ENCODE data around the gene SRSF9. TPM values are rescaled to one million over a fixed set of nuclear protein-coding genes. Genes with fewer than 3 reads are reported as not detected.

The SRSF9 gene
- total and polyA plus RNA-seq, 2 experiments from 2014 or later: 166 to 263 TPM

DNA sequence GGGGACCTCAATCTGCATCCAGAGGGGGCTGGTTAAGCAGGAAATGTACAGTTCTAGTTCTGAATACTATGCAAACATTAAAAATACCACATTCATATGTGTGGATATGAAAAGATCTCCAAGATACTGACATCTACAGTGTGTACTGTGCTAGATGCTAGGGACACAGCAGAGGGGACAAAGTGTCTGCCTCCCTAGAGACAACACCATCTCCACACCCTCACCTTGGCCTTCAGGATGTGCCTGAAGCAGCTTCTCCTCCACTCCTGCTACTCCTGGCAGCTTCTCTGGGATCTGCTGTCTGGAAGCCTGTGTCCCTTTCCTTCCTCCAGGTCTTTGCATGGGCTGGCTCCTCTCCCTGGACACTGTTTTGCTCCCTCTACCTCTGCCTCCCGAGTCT lies 10.7 kb upstream of the SRSF9 start:
- TF ChIP-seq, protein P1, sequence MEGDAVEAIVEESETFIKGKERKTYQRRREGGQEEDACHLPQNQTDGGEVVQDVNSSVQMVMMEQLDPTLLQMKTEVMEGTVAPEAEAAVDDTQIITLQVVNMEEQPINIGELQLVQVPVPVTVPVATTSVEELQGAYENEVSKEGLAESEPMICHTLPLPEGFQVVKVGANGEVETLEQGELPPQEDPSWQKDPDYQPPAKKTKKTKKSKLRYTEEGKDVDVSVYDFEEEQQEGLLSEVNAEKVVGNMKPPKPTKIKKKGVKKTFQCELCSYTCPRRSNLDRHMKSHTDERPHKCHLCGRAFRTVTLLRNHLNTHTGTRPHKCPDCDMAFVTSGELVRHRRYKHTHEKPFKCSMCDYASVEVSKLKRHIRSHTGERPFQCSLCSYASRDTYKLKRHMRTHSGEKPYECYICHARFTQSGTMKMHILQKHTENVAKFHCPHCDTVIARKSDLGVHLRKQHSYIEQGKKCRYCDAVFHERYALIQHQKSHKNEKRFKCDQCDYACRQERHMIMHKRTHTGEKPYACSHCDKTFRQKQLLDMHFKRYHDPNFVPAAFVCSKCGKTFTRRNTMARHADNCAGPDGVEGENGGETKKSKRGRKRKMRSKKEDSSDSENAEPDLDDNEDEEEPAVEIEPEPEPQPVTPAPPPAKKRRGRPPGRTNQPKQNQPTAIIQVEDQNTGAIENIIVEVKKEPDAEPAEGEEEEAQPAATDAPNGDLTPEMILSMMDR (IDR thresholded peaks at IDR 0.05; ENCODE audit: poor library complexity): no peak
- TF ChIP-seq EZH2phosphoT487 (IDR thresholded peaks at IDR 0.05; ENCODE audit: low read depth, severe bottlenecking, unreplicated experiment): no peak
- no peak for TF ChIP-seq EZH2 (IDR thresholded peaks at IDR 0.05; ENCODE audit: borderline replicate concordance)
- H3K79me2 ChIP-seq: no peaks in the 10 kb centered on the region
- no peaks in the 10 kb centered on the region for H4K20me1 ChIP-seq (ENCODE audit: insufficient read depth, poor library complexity, severe bottlenecking)
- WGBS (ENCODE audit: low lambda C conversion rate, missing lambda C conversion rate): 88% methylated on average over 1 of the region's 1 CpG
- H2AFZ ChIP-seq: no peak overlapping the region
- H3K9me2 ChIP-seq (replicated peaks; ENCODE audit: insufficient read depth): no peaks in the 10 kb centered on the region
- no peaks in the 10 kb centered on the region for H3K36me3 ChIP-seq (replicated peaks; ENCODE audit: insufficient read depth, low read depth)
- H3K27me3 ChIP-seq: no peaks in the 10 kb centered on the region
- no peak overlapping the region for H3K27ac ChIP-seq
- H3K4me3 ChIP-seq: no peak overlapping the region
- H3K9me3 ChIP-seq (ENCODE audit: low read depth): no peaks in the 10 kb centered on the region
- H3K4me2 ChIP-seq: no peak overlapping the region
- H3K4me1 ChIP-seq (ENCODE audit: insufficient read depth): no peaks in the 10 kb centered on the region
- no peak for DNase-seq (ENCODE audit: low spot score)

DNA sequence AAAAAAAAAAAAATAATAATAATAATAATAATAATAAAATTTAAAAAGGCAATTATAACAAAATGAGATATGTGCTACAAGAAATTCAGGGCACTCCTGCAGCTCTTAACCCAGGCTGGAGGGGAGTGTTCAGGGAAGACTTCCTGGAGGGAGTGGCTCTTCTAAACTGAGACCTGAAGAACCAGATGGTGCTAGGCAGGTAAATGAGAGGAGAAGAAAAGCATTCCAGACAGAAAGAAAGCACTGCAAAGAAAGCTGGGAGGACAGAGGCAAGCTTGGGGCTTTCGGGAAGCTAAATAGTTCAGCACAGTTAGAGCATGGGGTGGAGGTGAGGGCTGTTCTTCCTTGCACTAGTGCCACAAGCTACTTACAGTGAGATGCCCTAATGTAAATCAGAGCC lies 9.9 kb upstream of the SRSF9 start:
- no peak overlapping the region for H3K4me3 ChIP-seq
- H3K4me1 ChIP-seq (ENCODE audit: insufficient read depth): no peaks in the 10 kb centered on the region
- H3K4me2 ChIP-seq: no peak overlapping the region
- H4K20me1 ChIP-seq (ENCODE audit: insufficient read depth, poor library complexity, severe bottlenecking): no peaks in the 10 kb centered on the region
- H3K27ac ChIP-seq: no peak overlapping the region
- TF ChIP-seq, protein P1 (IDR thresholded peaks at IDR 0.05; ENCODE audit: poor library complexity): no peak
- TF ChIP-seq EZH2 (IDR thresholded peaks at IDR 0.05; ENCODE audit: borderline replicate concordance) (no peak), EZH2phosphoT487 (IDR thresholded peaks at IDR 0.05; ENCODE audit: low read depth, severe bottlenecking, unreplicated experiment) (no peak)
- H3K9me2 ChIP-seq (replicated peaks; ENCODE audit: insufficient read depth): no peaks in the 10 kb centered on the region
- no peak overlapping the region for H2AFZ ChIP-seq
- no peaks in the 10 kb centered on the region for H3K36me3 ChIP-seq (replicated peaks; ENCODE audit: insufficient read depth, low read depth)
- no peaks in the 10 kb centered on the region for H3K79me2 ChIP-seq
- DNase-seq (ENCODE audit: low spot score): no peak
- no peaks in the 10 kb centered on the region for H3K27me3 ChIP-seq
- 95% methylated on average over 1 of the region's 1 CpG for WGBS (ENCODE audit: low lambda C conversion rate, missing lambda C conversion rate)
- H3K9me3 ChIP-seq (ENCODE audit: low read depth): no peaks in the 10 kb centered on the region

DNA sequence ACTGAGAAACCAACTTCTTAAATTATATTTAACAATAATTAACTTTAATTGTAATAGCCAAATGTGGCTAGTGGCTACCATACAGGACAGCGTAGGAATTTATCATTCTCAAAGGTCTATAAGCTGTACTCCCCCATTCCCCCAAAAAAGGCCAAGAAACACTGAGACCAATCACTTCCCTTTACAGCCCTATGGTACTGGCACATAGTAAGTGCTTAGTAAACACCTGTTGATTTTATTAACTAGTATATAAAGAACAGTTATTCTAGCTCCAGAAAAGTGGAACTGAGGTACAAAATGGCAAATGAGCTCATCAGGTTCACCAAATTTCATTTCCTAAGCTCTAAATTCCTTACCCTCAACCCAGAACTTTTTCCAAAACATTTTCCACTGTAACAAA lies 6.1 kb upstream of the SRSF9 start:
- peaks cover 2% of the 10 kb centered on the region for H3K4me1 ChIP-seq (ENCODE audit: insufficient read depth)
- H3K4me3 ChIP-seq: no peak overlapping the region
- no peak for TF ChIP-seq EZH2phosphoT487 (IDR thresholded peaks at IDR 0.05; ENCODE audit: low read depth, severe bottlenecking, unreplicated experiment)
- TF ChIP-seq EZH2 (IDR thresholded peaks at IDR 0.05; ENCODE audit: borderline replicate concordance): no peak
- TF ChIP-seq, protein P1 (IDR thresholded peaks at IDR 0.05; ENCODE audit: poor library complexity): no peak
- no peaks in the 10 kb centered on the region for H3K27me3 ChIP-seq
- no peak overlapping the region for H3K4me2 ChIP-seq
- DNase-seq (ENCODE audit: low spot score): no peak
- no peak overlapping the region for H2AFZ ChIP-seq
- no peaks in the 10 kb centered on the region for H4K20me1 ChIP-seq (ENCODE audit: insufficient read depth, poor library complexity, severe bottlenecking)
- no peak overlapping the region for H3K27ac ChIP-seq
- no peaks in the 10 kb centered on the region for H3K9me2 ChIP-seq (replicated peaks; ENCODE audit: insufficient read depth)
- no peaks in the 10 kb centered on the region for H3K9me3 ChIP-seq (ENCODE audit: low read depth)
- H3K79me2 ChIP-seq: peaks cover 33% of the 10 kb centered on the region
- WGBS (ENCODE audit: low lambda C conversion rate, missing lambda C conversion rate): 100% methylated on average over 1 of the region's 1 CpG
- no peaks in the 10 kb centered on the region for H3K36me3 ChIP-seq (replicated peaks; ENCODE audit: insufficient read depth, low read depth)

DNA sequence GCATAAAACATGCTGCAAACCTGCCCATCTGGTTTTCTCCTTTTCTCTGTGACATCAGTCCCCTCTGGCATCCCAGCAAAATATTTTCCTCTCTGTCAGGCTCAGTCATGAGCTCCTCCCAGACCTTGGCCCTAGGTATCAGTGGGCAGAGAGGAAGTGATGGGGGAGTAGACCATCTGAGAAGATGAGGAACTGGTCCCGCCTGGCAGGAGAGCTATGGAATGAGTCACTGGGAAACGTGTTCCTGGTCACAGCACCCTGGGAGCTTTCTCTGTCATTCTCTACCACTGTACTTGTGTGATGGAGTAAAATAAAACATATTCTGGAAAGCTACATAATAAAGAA lies 5.0 kb upstream of the SRSF9 start:
- H3K27ac ChIP-seq: no peak overlapping the region
- H3K4me1 ChIP-seq (ENCODE audit: insufficient read depth): peaks cover 6% of the 10 kb centered on the region
- no peak overlapping the region for H3K4me2 ChIP-seq
- WGBS (ENCODE audit: low lambda C conversion rate, missing lambda C conversion rate): 30% methylated on average over 2 of the region's 2 CpGs
- no peaks in the 10 kb centered on the region for H3K27me3 ChIP-seq
- H2AFZ ChIP-seq: no peak overlapping the region
- no peaks in the 10 kb centered on the region for H3K9me2 ChIP-seq (replicated peaks; ENCODE audit: insufficient read depth)
- no peaks in the 10 kb centered on the region for H3K9me3 ChIP-seq (ENCODE audit: low read depth)
- DNase-seq (ENCODE audit: low spot score): peak; percentile 56
- H3K79me2 ChIP-seq: peaks cover 42% of the 10 kb centered on the region
- no peaks in the 10 kb centered on the region for H3K36me3 ChIP-seq (replicated peaks; ENCODE audit: insufficient read depth, low read depth)
- H3K4me3 ChIP-seq: no peak overlapping the region
- TF ChIP-seq EZH2phosphoT487 (IDR thresholded peaks at IDR 0.05; ENCODE audit: low read depth, severe bottlenecking, unreplicated experiment): no peak
- no peak for TF ChIP-seq EZH2 (IDR thresholded peaks at IDR 0.05; ENCODE audit: borderline replicate concordance)
- TF ChIP-seq, protein P1 (IDR thresholded peaks at IDR 0.05; ENCODE audit: poor library complexity): no peak
- no peaks in the 10 kb centered on the region for H4K20me1 ChIP-seq (ENCODE audit: insufficient read depth, poor library complexity, severe bottlenecking)

Data from hepatocyte (in vitro differentiated cells).